Stimulated activated naive B cell treated with anti-CD40 and anti-IgM and Interleukin-4, amounts not matched to agents 10 μg/mL and 1 μg/mL and 100 μg/mL, for 72 hours (primary cell): ENCODE results near the gene TSPAN15.

Experiments used
- ATAC-seq, 2 donors: fragments of 150-1000 bp; cut with Tn5 transposase; replicated peaks; 2 replicates each; pipeline ENCODE4 v1.10.0; 2021; ENCODE audit warnings: moderate library complexity in 1 of 2
- DNase-seq: peaks from one replicate; pipeline ENCODE4 v3.0.0; 2021
- H3K27ac Mint-ChIP-seq: one replicate; pipeline ENCODE4 v1.8.0; 2022; ENCODE audit warnings: mild to moderate bottlenecking, mixed read lengths
- H3K27me3 Mint-ChIP-seq, 2 donors: one replicate each; pipeline ENCODE4 v1.8.0; 2022; ENCODE audit warnings: mixed read lengths in 2 of 2
- H3K36me3 Mint-ChIP-seq, 2 donors: one replicate each; pipeline ENCODE4 v1.8.0; 2022; ENCODE audit warnings: mixed read lengths in 2 of 2, mild to moderate bottlenecking in 1 of 2
- H3K4me1 Mint-ChIP-seq, 2 donors: one replicate each; pipeline ENCODE4 v1.8.0; 2022; ENCODE audit warnings: mixed read lengths in 2 of 2, mild to moderate bottlenecking in 1 of 2
- H3K4me3 Mint-ChIP-seq, 2 donors: one replicate each; pipeline ENCODE4 v1.8.0; 2022; ENCODE audit warnings: mild to moderate bottlenecking in 2 of 2, mixed read lengths in 2 of 2, moderate library complexity in 1 of 2
- H3K9me3 Mint-ChIP-seq, 2 donors: one replicate each; pipeline ENCODE4 v1.8.0; 2022; ENCODE audit warnings: mixed read lengths in 2 of 2, mild to moderate bottlenecking in 1 of 2

Gene TSPAN15

DNA sequence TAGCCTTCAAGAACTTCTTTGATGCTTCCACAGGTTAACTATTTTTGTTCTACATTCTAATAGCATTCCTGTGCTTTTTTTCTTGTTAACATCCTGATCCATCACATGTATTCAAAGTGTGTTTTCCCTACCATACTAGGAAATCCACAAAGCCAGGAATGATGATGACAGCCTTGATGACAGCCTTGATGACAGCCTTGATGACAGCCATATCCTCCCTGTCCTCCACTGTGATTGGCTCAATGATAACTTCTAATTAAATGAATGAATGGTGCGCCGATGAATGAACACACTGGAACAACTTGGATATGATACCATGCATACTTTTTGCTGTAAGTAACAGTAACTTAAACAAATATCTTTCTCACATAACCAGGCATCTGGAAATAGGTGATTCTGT is 26.2 kb upstream of the TSPAN15 start:
- no peak for ATAC-seq
- no peak for DNase-seq
- H3K27me3 Mint-ChIP-seq: peaks cover 8 to 9% of the 10 kb centered on the region in 2 donors
- no peaks in the 10 kb centered on the region for H3K36me3 Mint-ChIP-seq
- no peaks in the 10 kb centered on the region for H3K9me3 Mint-ChIP-seq
- H3K27ac Mint-ChIP-seq: peak overlapping the region; percentile 59
- peaks cover 6 to 8% of the 10 kb centered on the region in 2 donors for H3K4me1 Mint-ChIP-seq
- H3K4me3 Mint-ChIP-seq: no peak overlapping the region

DNA sequence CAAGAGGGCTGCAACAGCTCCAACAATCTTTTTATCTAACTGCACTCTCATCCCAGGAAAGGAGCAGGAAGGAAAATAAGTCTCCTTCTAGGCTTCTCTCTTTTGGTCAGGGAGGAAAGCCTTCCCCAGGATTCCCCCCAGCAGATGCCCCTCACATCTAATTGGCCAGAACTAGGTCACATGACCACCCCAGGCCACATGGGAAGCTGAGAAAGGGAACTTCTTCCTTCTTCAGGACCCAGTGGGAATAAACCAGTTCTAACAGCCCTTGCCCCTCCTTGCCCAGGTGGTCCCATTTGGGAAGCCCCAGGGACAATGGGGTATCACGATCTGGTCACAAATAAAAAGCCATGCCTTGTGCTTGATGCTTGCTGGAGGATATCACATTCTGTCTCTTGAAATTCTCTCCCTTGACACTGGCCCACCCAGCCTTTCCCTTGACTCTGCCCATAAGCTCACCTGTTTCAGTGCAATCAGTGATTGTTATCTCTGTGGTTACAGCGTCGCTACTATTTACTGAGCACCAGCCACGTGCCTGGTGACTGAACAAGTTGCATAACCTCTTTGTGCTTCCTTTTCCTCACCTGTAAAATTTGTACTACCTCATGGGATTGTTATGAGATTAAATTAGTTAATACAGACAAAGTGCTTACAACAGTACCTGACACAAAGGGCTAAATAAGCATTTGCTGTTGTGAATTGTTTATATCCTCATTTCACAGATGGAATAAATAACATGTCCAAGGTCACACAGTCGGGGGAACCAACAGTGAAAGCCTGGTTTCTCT is 25.6 kb upstream of the TSPAN15 start:
- Mint-ChIP-seq H3K4me1 (peaks cover 6 to 8% of the 10 kb centered on the region in 2 donors), H3K27me3 (peaks cover 8 to 9% of the 10 kb centered on the region in 2 donors), H3K36me3 (no peaks in the 10 kb centered on the region), H3K9me3 (no peaks in the 10 kb centered on the region), H3K4me3 (no peak overlapping the region), H3K27ac (no peak overlapping the region)
- no peak for DNase-seq
- ATAC-seq: no peak

DNA sequence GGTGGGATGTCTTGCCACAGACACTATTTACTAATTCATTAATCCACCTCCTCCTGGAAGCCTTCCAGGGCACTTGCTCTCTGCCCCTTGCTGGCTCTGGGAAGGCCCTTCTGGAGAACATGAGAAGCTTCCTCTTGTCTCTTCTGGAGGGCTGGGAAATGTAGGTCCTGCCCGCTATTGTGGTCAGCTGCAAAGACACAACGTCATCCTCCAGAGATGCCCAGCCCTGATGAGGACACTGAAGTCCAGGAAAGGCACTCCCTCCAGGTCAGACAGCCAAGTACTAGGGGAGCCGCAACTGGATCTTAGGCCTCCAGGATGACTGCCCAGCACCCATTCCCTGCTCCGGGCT is 24.9 kb upstream of the TSPAN15 start:
- DNase-seq (no peak), ATAC-seq (no peak)
- H3K27me3 Mint-ChIP-seq: peaks cover 8 to 9% of the 10 kb centered on the region in 2 donors
- H3K36me3 Mint-ChIP-seq: no peaks in the 10 kb centered on the region
- no peak overlapping the region for H3K4me3 Mint-ChIP-seq
- no peaks in the 10 kb centered on the region for H3K9me3 Mint-ChIP-seq
- no peak overlapping the region for H3K27ac Mint-ChIP-seq
- peaks cover 6 to 8% of the 10 kb centered on the region in 2 donors for H3K4me1 Mint-ChIP-seq

DNA sequence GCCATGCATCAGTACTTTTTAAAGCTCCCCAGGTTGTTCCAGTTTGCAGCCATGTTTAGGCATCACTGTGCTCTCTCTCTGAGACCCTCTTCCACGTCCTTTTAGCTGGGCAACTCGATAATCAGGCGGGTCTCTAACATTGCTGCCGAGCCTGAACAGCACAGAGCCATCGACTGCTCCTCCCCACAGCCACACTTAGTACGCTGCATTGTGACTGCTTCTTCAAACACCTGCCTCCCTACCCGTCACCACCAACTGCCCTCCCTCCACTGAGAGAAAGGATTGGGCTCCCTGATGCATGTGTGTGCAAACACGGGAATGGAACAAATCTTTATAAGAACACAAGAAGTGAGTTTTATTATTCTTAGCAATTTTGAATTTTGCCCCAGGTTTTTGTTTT is 23.1 kb upstream of the TSPAN15 start:
- H3K9me3 Mint-ChIP-seq: no peaks in the 10 kb centered on the region
- H3K36me3 Mint-ChIP-seq: no peaks in the 10 kb centered on the region
- peaks cover 6 to 8% of the 10 kb centered on the region in 2 donors for H3K4me1 Mint-ChIP-seq
- H3K27ac Mint-ChIP-seq: no peak overlapping the region
- H3K27me3 Mint-ChIP-seq: no peaks in the 10 kb centered on the region
- no peak for DNase-seq
- ATAC-seq: no peak
- H3K4me3 Mint-ChIP-seq: no peak overlapping the region

DNA sequence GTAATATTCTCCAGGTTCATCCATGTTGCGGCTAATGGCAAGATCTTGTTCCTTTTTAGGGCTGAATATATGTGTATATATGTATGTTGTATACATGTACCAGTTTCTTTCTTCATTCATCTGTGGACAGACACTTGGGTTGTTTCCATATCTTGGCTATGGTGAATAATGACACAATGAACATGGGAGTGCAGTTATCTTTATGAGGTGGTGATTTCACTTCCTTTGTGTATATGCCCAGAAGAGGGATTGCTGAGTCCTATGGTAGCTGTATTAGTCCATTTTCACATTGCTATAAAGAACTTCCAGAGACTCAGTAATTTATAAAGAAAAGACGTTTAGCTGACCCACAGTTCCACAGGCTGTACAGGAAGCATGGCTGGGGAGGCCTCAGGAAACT is 17.1 kb upstream of the TSPAN15 start:
- DNase-seq (no peak), ATAC-seq (no peak)
- H3K9me3 Mint-ChIP-seq: peaks cover 0 to 2% of the 10 kb centered on the region in 2 donors
- H3K27ac Mint-ChIP-seq: no peak overlapping the region
- no peak overlapping the region for H3K4me3 Mint-ChIP-seq
- peaks cover 0 to 3% of the 10 kb centered on the region in 2 donors for H3K4me1 Mint-ChIP-seq
- peaks cover 4 to 5% of the 10 kb centered on the region in 2 donors for H3K27me3 Mint-ChIP-seq
- H3K36me3 Mint-ChIP-seq: no peaks in the 10 kb centered on the region

DNA sequence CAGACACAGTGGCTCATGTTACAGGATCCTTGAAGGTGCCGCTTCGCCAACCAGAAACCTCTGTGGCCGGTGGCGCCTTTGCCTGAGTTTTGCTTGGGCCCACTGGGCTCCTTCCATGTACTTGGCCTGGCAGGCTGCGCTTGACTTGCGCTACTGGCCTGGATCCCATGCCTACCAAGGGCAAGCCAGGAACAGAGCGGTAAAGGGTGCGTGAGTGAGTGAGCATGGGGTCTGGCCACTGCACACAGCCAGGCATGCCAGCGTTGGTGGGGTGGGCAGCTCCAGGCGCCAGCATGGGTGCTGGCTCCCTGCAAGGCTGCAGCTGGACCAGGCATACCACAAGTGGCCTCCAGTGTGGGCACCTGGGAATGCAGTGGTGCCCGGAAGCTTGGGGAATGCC is 16.3 kb upstream of the TSPAN15 start:
- Mint-ChIP-seq H3K27me3 (peaks cover 4 to 5% of the 10 kb centered on the region in 2 donors), H3K9me3 (peaks cover 0 to 2% of the 10 kb centered on the region in 2 donors)

DNA sequence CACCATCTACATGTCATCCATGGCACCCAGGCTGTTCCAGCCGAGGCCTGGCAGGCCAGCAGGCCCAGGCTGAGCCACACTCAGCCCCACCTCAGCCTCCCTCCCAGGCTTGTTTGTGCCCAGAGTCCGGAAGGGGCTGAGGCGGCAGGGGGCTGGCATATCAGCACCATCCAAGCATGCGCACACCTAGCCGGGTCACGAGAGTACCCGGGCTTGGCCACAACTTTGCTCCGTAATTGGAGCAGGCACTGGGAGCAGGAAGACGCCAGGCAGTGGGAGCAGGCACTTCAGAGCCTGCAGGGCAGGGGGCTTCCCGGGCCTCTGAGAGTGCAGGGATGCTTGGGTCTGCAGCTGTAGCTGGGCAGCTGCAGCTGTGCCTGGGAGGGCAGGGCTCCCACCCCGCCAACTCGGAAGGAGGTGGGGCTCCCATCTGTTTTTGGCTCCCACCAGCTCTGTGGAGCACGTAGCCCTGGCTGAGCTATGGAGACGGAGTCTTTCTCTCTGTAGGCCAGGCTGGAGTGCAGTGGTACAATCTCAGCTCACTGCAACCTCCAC is 15.2 kb upstream of the TSPAN15 start:
- ATAC-seq (no peak), DNase-seq (no peak)
- Mint-ChIP-seq H3K36me3 (no peaks in the 10 kb centered on the region), H3K27ac (no peak overlapping the region), H3K27me3 (peaks cover 4 to 5% of the 10 kb centered on the region in 2 donors), H3K4me1 (peaks cover 0 to 3% of the 10 kb centered on the region in 2 donors), H3K9me3 (peaks cover 0 to 2% of the 10 kb centered on the region in 2 donors), H3K4me3 (no peak overlapping the region)

More for the DNA sequence above, 16.3 kb upstream of the TSPAN15 start:
- Mint-ChIP-seq H3K4me1 (peaks cover 0 to 3% of the 10 kb centered on the region in 2 donors), H3K4me3 (no peak overlapping the region), H3K36me3 (no peaks in the 10 kb centered on the region), H3K27ac (no peak overlapping the region)
- ATAC-seq (no peak), DNase-seq (no peak)

DNA sequence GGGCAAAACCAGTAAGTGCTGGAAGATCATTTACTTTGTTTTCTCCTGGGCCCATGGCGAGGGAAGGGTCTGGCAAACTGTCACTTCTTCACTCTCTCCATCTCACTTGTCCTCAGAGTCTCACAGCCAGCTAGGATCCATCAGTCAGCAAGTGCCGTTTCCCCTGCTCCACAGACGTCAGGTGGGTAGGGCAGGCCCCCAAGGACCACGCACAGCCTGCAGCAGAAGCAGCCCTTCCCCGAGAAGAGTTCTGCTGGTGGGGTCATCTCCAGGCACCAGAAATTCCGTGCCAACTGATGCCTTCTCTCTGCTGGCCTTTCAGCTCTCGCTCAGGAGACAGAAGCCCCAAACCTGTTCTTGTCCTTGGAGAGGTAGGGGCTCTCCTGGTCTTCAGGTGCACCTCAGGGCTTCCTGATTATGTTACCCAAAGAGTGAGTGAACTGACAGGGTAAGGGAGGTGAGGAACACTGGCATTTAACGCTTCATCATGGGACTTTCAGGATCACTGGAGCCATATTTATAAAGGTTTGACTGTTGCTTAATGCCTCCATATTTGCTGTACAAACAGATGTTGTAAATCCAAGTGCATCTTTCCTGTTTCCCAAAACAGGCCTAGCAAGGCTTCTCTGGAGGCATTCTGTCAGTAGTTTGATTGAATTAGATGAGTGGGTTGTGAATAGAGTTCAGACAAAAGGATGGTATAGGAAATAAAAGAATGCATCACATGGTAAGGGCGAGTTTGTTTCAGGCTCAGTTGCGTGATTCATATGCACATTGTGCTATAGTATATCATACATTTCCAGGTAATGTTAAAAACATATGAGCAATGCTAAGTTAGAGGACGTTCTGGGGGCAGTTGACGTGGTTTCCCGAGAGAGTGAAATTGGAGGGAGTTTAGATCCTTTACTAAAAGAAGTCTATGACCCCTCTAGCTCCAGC is 13.7 kb upstream of the TSPAN15 start:
- H3K36me3 Mint-ChIP-seq: no peaks in the 10 kb centered on the region
- H3K4me3 Mint-ChIP-seq: no peak overlapping the region
- H3K27me3 Mint-ChIP-seq: peaks cover 4 to 5% of the 10 kb centered on the region in 2 donors
- H3K9me3 Mint-ChIP-seq: peaks cover 0 to 2% of the 10 kb centered on the region in 2 donors
- ATAC-seq (no peak), DNase-seq (no peak)
- H3K4me1 Mint-ChIP-seq: peaks cover 0 to 5% of the 10 kb centered on the region in 2 donors
- no peak overlapping the region for H3K27ac Mint-ChIP-seq

DNA sequence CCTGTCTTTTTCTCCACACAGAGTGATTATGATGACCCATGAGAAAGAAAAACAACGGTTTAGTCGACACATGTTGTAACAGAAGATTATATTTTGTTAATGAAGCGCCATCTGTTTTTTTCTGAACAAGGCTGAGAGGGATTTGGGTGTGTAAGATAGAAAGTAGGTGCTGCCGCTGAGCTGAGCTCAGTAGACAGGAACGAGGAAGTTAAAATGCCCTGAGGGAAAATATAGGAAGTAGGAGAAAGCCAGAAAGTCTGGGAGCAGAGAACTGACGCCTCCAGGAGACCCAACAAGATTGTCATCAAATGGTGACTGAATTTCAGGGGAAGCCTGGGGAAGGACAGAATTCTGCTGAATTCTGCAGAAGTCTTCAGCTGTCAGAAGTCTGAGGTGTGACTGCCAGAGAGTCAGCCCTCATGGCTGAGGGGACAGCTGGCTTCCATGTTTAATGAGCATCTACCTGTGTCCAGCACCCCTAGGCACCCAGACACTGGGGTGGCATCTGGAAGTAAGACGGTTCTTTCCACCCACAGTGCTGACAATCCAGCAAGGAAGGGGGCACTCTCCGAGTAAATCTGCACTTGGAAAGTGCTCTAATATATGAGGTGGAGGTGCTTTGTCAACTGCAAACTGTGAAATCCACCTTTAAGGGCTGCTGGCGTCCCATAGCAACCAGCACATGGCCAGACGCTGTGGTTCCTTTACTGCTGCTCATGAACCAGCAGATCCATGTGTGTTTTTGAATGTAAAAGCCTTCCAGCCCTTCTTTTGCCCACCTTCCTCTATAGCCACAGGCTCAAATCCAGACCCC is 12.5 kb upstream of the TSPAN15 start:
- Mint-ChIP-seq H3K9me3 (peaks cover 0 to 2% of the 10 kb centered on the region in 2 donors), H3K4me3 (no peak overlapping the region), H3K27me3 (peaks cover 4 to 5% of the 10 kb centered on the region in 2 donors), H3K36me3 (no peaks in the 10 kb centered on the region), H3K27ac (no peak overlapping the region), H3K4me1 (peaks cover 0 to 5% of the 10 kb centered on the region in 2 donors)
- DNase-seq: no peak
- no peak for ATAC-seq

DNA sequence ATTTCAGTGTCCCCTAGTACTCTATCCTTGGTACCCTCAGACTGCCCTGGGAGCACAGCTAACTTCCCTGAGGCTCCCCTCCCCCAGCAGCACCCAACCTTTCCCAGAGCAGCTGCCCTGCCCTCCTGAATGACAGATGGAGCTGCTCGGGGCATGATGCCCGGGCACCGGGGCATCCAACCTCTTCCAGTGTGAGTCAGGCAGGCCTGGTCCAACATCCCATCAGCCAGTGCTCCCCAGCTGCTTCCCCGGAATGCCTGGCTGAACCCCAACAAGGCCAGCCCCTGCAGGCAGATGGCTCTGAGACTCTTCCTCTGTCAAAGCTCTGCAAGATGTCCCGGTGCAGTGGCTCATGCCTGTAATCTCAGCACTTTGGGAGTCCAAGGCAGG is 11.9 kb upstream of the TSPAN15 start:
- Mint-ChIP-seq H3K27ac (no peak overlapping the region), H3K4me3 (no peak overlapping the region), H3K36me3 (no peaks in the 10 kb centered on the region), H3K9me3 (peaks cover 0 to 2% of the 10 kb centered on the region in 2 donors), H3K27me3 (peaks cover 5 to 6% of the 10 kb centered on the region in 2 donors), H3K4me1 (peaks cover 0 to 5% of the 10 kb centered on the region in 2 donors)
- DNase-seq (no peak), ATAC-seq (no peak)

DNA sequence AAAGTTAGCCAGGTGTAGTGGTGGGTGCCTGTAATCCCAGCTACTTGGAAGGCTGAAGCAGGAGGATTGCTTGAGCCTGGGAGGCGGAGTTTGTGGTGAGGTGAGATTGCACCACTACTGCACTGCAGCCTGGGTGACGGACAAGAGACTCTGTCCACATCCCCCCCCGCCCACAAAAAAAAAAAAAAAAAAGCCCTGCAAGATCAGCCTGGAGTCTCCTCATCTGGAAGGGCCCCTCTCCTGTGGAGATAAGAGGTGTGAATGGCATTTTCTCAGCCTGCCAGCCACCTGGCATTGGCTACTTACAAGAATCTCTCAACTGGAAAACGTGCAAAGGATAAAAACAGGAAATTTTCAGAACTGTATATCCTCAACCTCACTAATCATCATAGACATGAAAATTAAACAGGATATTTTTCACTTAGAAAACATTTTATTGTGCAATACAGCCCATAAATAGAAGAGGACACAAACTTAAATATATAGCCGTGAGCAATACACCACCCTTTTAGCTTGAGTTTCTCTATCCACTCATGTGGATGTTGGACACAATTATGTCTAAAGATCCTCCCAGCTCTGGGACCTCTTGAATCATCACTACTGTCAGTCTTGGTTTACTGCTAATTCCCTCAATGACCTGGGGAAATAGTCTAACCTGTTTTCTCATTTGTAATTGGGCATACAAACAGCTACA is 11.3 kb upstream of the TSPAN15 start:
- H3K4me1 Mint-ChIP-seq: peaks cover 0 to 5% of the 10 kb centered on the region in 2 donors
- H3K9me3 Mint-ChIP-seq: no peaks in the 10 kb centered on the region
- DNase-seq: no peak

DNA sequence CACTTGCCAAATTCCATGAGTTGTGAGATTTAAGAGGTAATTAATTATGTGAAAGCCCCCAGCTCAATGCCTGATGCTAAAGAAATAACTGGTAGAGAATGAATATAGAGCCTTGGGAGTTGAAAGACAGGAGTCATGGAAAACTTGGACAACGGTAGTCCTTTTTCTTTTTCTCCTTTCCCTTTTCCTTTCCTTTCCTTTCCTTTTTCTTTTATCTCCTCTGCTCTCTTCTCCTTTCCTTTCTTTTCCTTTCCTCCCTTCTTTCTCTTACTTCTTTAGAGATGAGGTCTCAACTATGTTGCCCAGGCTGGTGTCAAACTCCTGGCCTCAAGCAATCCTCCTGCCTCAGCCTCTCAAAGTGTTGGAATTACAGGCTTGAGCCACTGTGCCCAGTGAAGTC is 7.9 kb upstream of the TSPAN15 start:
- H3K9me3 Mint-ChIP-seq: no peaks in the 10 kb centered on the region
- DNase-seq: no peak
- H3K4me3 Mint-ChIP-seq: no peak overlapping the region
- no peaks in the 10 kb centered on the region for H3K36me3 Mint-ChIP-seq
- H3K4me1 Mint-ChIP-seq: peaks cover 0 to 4% of the 10 kb centered on the region in 2 donors
- peaks cover 6 to 10% of the 10 kb centered on the region in 2 donors for H3K27me3 Mint-ChIP-seq
- ATAC-seq: no peak
- no peak overlapping the region for H3K27ac Mint-ChIP-seq

More for the DNA sequence above, 11.3 kb upstream of the TSPAN15 start:
- H3K27ac Mint-ChIP-seq: no peak overlapping the region
- no peak overlapping the region for H3K4me3 Mint-ChIP-seq
- H3K36me3 Mint-ChIP-seq: no peaks in the 10 kb centered on the region
- ATAC-seq: no peak
- peaks cover 7 to 8% of the 10 kb centered on the region in 2 donors for H3K27me3 Mint-ChIP-seq

DNA sequence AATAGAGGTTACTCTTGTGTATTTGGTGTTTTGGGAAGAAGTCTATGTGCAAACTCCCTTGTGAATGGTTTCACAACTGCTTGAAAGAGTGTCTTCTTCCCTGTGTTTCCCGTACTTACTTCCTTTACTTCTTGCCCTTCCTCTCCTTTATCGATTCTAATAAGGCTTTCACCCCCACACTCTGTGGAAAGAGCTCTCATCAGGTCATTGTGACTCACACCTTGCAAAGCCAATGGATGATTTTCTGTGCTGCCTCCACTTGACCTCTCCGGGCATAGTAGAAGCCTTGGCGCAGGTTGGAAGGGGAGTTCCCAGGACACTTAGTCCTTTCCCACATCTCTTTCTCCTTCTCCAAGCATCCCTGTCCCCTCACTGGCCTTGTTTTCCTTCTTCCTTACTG is 6.2 kb upstream of the TSPAN15 start:
- H3K27me3 Mint-ChIP-seq: peaks cover 10 to 18% of the 10 kb centered on the region in 2 donors
- H3K4me1 Mint-ChIP-seq: peaks cover 0 to 4% of the 10 kb centered on the region in 2 donors
- no peak for ATAC-seq
- H3K9me3 Mint-ChIP-seq: no peaks in the 10 kb centered on the region
- no peaks in the 10 kb centered on the region for H3K36me3 Mint-ChIP-seq
- no peak for DNase-seq
- no peak overlapping the region for H3K27ac Mint-ChIP-seq
- H3K4me3 Mint-ChIP-seq: no peak overlapping the region
